Neural cell (in vitro differentiated cells): ENCODE measurements around the gene TOGARAM2. TPM values are rescaled to one million over a fixed set of nuclear protein-coding genes. Genes with fewer than 3 reads are reported as not detected.

ENCODE experiments used
- H2AFZ ChIP-seq: fragments of 200-600, 300-800 bp; sonication (generic), shearing (Covaris generic); 2 replicates; pipeline ENCODE4 v1.6.0; 2014; ENCODE audit warnings: low read depth, mild to moderate bottlenecking, antibody characterized with exemption, low read length, moderate library complexity
- H3F3A ChIP-seq: fragments of 200-600 bp; shearing (Covaris generic); 2 replicates; pipeline ENCODE4 v1.6.1; 2016; ENCODE audit warnings: mild to moderate bottlenecking, moderate library complexity, mixed read lengths, antibody characterized with exemption, low read length; ENCODE audit not compliant: insufficient read depth, poor library complexity, severe bottlenecking
- H3K27ac ChIP-seq: fragments of 200-600, 300-800 bp; sonication (generic), shearing (Covaris generic); 2 replicates; pipeline ENCODE4 v1.5.1; 2014; ENCODE audit warnings: mild to moderate bottlenecking, low read length, moderate library complexity
- H3K27me3 ChIP-seq: fragments of 300-800, 200-600 bp; sonication (generic), shearing (Covaris generic); 2 replicates; pipeline ENCODE4 v1.6.0; 2014; ENCODE audit warnings: mild to moderate bottlenecking, low read depth, low read length, moderate library complexity; ENCODE audit not compliant: insufficient read depth
- H3K36me3 ChIP-seq: fragments of 300-800, 200-600 bp; sonication (generic), shearing (Covaris generic); 2 replicates; pipeline ENCODE4 v1.5.1; 2014; ENCODE audit warnings: mild to moderate bottlenecking, antibody characterized with exemption, low read length, moderate library complexity; ENCODE audit not compliant: insufficient read depth
- H3K4me2 ChIP-seq: fragments of 300-800, 200-600 bp; sonication (generic), shearing (Covaris generic); 2 replicates; pipeline ENCODE4 v1.6.0; 2014; ENCODE audit warnings: mild to moderate bottlenecking, low read length
- H3K4me3 ChIP-seq: fragments of 300-800, 200-600 bp; sonication (generic), shearing (Covaris generic); 2 replicates; pipeline ENCODE4 v1.5.1; 2014; ENCODE audit warnings: mild to moderate bottlenecking, low read length, moderate library complexity
- H3K79me2 ChIP-seq: fragments of 200-600 bp; shearing (Covaris generic); replicated peaks from 2 replicates; pipeline ENCODE4 v1.6.0; 2014; ENCODE audit warnings: mild to moderate bottlenecking, low read length, moderate library complexity; ENCODE audit not compliant: insufficient read depth
- H3K9ac ChIP-seq: fragments of 300-800, 200-600 bp; sonication (generic), shearing (Covaris generic); 2 replicates; pipeline ENCODE4 v1.6.1; 2016; ENCODE audit warnings: mild to moderate bottlenecking, low read length, mixed read lengths
- H3K9me2 ChIP-seq: fragments of 200-600 bp; shearing (Covaris generic); 2 replicates; pipeline ENCODE4 v1.6.1; 2016; ENCODE audit warnings: mild to moderate bottlenecking, low read length, mixed read lengths; ENCODE audit not compliant: insufficient read depth
- H3K9me3 ChIP-seq: fragments of 200-600, 300-800 bp; sonication (generic), shearing (Covaris generic); 2 replicates; pipeline ENCODE4 v1.6.1; 2016; ENCODE audit warnings: mild to moderate bottlenecking, mixed run types, low read length, moderate library complexity, mixed read lengths
- H4K20me1 ChIP-seq: fragments of 200-600 bp; shearing (Covaris generic); 2 replicates; pipeline ENCODE4 v1.6.1; 2016; ENCODE audit warnings: mild to moderate bottlenecking, mixed run types; ENCODE audit not compliant: insufficient read depth
- EP300 ChIP-seq: fragments of 450-650 bp; conservative IDR thresholded peaks from 2 replicates; pipeline ENCODE4 v1.6.1; 2014; ENCODE audit warnings: antibody characterized with exemption, mild to moderate bottlenecking, moderate library complexity; ENCODE audit not compliant: poor library complexity, severe bottlenecking
- EZH2 ChIP-seq: fragments of 200-600, 300-800 bp; shearing (Covaris generic), sonication (generic); IDR thresholded peaks from 2 replicates; pipeline ENCODE4 v1.6.1; 2014; ENCODE audit warnings: antibody characterized with exemption, low read length, borderline replicate concordance, mild to moderate bottlenecking; ENCODE audit not compliant: insufficient read depth, poor library complexity, severe bottlenecking
- MXI1 ChIP-seq: fragments of 450-650 bp; conservative IDR thresholded peaks from 2 replicates; pipeline ENCODE4 v1.6.1; 2014; ENCODE audit warnings: antibody characterized with exemption, mild to moderate bottlenecking; ENCODE audit not compliant: poor library complexity, severe bottlenecking
- POLR2AphosphoS5 ChIP-seq: IDR thresholded peaks from 2 replicates; pipeline ENCODE4 v1.6.1; 2012
- RAD21 ChIP-seq: fragments of 450-650 bp; conservative IDR thresholded peaks from 2 replicates; pipeline ENCODE4 v1.6.1; 2014; ENCODE audit warnings: antibody characterized with exemption, mild to moderate bottlenecking, moderate library complexity
- REST ChIP-seq: IDR thresholded peaks from 2 replicates; pipeline ENCODE4 v1.6.1; 2012; ENCODE audit warnings: borderline replicate concordance
- SMC3 ChIP-seq: fragments of 450-650 bp; conservative IDR thresholded peaks from 2 replicates; pipeline ENCODE4 v1.6.1; 2014; ENCODE audit warnings: antibody characterized with exemption, mild to moderate bottlenecking, moderate library complexity; ENCODE audit not compliant: poor library complexity
- TAF1 ChIP-seq: IDR thresholded peaks from 2 replicates; pipeline ENCODE4 v1.6.1; 2012; ENCODE audit warnings: low read depth
- polyA plus RNA-seq: library from polyadenylated mRNA; depleted of rRNA; stranded (reverse); fragments of >200 nt; gene quantifications from 2 replicates; pipeline ENCODE4 v1.2.3, GENCODE V29; 2014
- TF ChIP-seq, protein P1 (sequence below): fragments of 450-650 bp; IDR thresholded peaks from 2 replicates; pipeline ENCODE4 v1.5.1; 2014; ENCODE audit warnings: antibody characterized with exemption, mild to moderate bottlenecking, moderate library complexity; ENCODE audit not compliant: poor library complexity, severe bottlenecking

Gene TOGARAM2
- polyA plus RNA-seq, 1 donor from 2014 or later = 0.10 TPM

DNA sequence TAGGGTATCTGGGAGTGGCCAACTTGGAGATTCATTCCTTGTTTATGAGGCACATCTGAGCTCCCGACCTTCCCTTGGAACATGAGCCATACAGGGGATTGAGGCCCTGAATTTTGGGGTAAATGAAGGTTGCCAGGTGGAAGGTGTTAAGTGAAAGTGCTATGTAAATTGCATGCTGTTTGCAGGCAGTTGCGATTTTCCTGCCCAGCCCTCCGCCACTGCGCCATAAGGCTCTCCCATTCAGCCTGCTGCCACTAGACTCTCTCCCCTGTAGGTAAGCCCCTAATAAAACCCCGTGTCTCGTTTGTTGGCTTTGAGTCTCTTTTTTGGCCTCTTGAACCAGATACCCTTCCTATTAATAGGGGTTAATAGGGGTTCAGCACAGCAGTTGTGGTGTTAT, 59.5 kb downstream of the TOGARAM2 start:
- Histone ChIP-seq H3K9me2 (no peaks in the 10 kb centered on the region), H3K9me3 (no peaks in the 10 kb centered on the region), H3F3A (no peaks in the 10 kb centered on the region), H3K36me3 (no peaks in the 10 kb centered on the region), H2AFZ (no peak overlapping the region), H4K20me1 (no peaks in the 10 kb centered on the region), H3K79me2 (no peaks in the 10 kb centered on the region), H3K4me2 (no peak overlapping the region), H3K27me3 (no peaks in the 10 kb centered on the region), H3K4me3 (no peak overlapping the region), H3K9ac (no peak overlapping the region), H3K27ac (no peak overlapping the region)
- TF ChIP-seq EP300 (no peak), REST (no peak), POLR2AphosphoS5 (no peak), RAD21 (no peak), MXI1 (no peak), SMC3 (no peak), TAF1 (no peak), EZH2 (no peak)
- TF ChIP-seq, protein P1, sequence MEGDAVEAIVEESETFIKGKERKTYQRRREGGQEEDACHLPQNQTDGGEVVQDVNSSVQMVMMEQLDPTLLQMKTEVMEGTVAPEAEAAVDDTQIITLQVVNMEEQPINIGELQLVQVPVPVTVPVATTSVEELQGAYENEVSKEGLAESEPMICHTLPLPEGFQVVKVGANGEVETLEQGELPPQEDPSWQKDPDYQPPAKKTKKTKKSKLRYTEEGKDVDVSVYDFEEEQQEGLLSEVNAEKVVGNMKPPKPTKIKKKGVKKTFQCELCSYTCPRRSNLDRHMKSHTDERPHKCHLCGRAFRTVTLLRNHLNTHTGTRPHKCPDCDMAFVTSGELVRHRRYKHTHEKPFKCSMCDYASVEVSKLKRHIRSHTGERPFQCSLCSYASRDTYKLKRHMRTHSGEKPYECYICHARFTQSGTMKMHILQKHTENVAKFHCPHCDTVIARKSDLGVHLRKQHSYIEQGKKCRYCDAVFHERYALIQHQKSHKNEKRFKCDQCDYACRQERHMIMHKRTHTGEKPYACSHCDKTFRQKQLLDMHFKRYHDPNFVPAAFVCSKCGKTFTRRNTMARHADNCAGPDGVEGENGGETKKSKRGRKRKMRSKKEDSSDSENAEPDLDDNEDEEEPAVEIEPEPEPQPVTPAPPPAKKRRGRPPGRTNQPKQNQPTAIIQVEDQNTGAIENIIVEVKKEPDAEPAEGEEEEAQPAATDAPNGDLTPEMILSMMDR = no peak

DNA sequence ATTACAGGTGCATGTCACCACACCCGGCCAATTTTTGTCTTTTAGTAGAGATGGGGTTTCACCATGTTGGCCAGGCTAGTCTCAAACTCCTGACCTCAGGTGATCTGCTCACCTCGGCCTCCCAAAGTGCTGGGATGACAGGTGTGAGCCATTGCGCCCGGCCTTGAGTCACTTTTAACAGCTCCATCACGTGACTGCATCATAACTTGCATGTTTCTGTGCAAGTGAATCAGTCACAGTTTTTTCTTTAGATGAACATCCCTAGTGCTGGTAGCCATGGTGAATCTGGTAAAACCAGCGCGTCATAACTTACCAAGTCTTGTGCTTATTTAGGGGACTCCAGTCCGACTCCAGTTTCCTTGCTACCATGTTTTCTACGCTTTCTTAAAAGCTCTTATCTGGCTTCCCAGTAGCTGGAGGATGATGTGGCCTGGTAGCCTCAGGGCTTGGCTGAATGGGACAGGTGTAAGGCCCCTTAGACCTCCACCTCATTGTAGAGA, 60.1 kb downstream of the TOGARAM2 start:
- no peaks in the 10 kb centered on the region for H3K27me3 ChIP-seq
- no peaks in the 10 kb centered on the region for H3K9me3 ChIP-seq
- H3K27ac ChIP-seq = no peak overlapping the region
- H3K36me3 ChIP-seq = no peaks in the 10 kb centered on the region
- H3K9me2 ChIP-seq = no peaks in the 10 kb centered on the region
- H3K9ac ChIP-seq = no peak overlapping the region
- TF ChIP-seq EP300 (no peak), RAD21 (no peak), SMC3 (no peak), POLR2AphosphoS5 (no peak), MXI1 (no peak)
- no peaks in the 10 kb centered on the region for H3F3A ChIP-seq
- no peaks in the 10 kb centered on the region for H4K20me1 ChIP-seq
- H3K4me2 ChIP-seq = no peak overlapping the region
- H3K79me2 ChIP-seq = no peaks in the 10 kb centered on the region
- no peak overlapping the region for H2AFZ ChIP-seq
- H3K4me3 ChIP-seq = no peak overlapping the region
